Central memory CD8-positive, alpha-beta T cell (primary cell): ENCODE data around the gene SLC35D3.
"Not testable (repeated sequence)": the region's sequence is repeated elsewhere in the genome, so short reads cannot be mapped to it uniquely, and the experiment has no call there.

Experiments
- ATAC-seq: fragments of 150-1000 bp; cut with Tn5 transposase; replicated peaks from 2 replicates; pipeline ENCODE4 v1.10.0; 2022; ENCODE audit warnings: mild to moderate bottlenecking, moderate FRiP score, moderate number of reproducible peaks; ENCODE audit not compliant: poor library complexity, severe bottlenecking; ENCODE audit errors: extremely low read depth
- DNase-seq, 2 donors: peaks; one replicate each; pipeline ENCODE4 v3.0.0; 2021; ENCODE audit warnings: low spot score in 2 of 2
- H3K27ac Mint-ChIP-seq: one replicate; pipeline ENCODE4 v1.8.0; 2022; ENCODE audit warnings: low read depth, mild to moderate bottlenecking, moderate library complexity, mixed read lengths
- H3K27me3 Mint-ChIP-seq: one replicate; pipeline ENCODE4 v1.8.0; 2022; ENCODE audit warnings: mixed read lengths
- H3K36me3 Mint-ChIP-seq: one replicate; pipeline ENCODE4 v1.8.0; 2022; ENCODE audit warnings: mild to moderate bottlenecking, moderate library complexity, mixed read lengths; ENCODE audit not compliant: insufficient read depth
- H3K4me1 Mint-ChIP-seq: one replicate; pipeline ENCODE4 v1.8.0; 2022; ENCODE audit warnings: mixed read lengths
- H3K4me3 Mint-ChIP-seq: one replicate; pipeline ENCODE4 v1.8.0; 2022; ENCODE audit warnings: mild to moderate bottlenecking, moderate library complexity, mixed read lengths
- H3K9me3 Mint-ChIP-seq: one replicate; pipeline ENCODE4 v1.8.0; 2022; ENCODE audit warnings: mixed read lengths

SLC35D3 gene, protein sequence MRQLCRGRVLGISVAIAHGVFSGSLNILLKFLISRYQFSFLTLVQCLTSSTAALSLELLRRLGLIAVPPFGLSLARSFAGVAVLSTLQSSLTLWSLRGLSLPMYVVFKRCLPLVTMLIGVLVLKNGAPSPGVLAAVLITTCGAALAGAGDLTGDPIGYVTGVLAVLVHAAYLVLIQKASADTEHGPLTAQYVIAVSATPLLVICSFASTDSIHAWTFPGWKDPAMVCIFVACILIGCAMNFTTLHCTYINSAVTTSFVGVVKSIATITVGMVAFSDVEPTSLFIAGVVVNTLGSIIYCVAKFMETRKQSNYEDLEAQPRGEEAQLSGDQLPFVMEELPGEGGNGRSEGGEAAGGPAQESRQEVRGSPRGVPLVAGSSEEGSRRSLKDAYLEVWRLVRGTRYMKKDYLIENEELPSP

DNA sequence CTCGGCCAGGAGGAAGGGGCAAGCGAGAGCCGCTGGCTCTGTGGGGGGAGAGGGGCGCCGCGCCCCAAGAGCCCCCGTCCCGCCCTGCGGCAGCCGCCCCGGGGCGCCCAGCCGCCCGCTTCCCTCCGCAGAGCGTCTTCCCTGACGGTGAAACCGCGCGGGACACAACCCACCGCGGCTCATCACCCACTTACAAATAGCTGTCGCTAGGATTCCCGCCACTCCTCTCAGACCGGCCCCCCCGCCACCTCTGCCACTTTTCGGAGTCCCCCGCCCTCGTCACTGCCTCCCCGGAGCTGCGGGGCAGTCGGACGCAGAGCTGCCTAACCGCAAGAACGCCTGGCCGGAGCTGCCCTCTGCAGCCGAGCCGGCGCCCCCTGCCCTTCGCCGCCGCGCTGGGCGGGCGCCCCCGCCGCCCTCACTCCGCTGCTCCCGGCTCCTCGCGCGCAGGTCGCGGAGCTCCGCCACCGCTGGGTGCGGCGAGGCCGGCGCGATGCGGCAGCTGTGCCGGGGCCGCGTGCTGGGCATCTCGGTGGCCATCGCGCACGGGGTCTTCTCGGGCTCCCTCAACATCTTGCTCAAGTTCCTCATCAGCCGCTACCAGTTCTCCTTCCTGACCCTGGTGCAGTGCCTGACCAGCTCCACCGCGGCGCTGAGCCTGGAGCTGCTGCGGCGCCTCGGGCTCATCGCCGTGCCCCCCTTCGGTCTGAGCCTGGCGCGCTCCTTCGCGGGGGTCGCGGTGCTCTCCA lies at the start of gene SLC35D3:
Gene SLC35D3 (plus strand): TSS at position 366 of the 749 bp plus-strand sequence. CDS start 128 bp downstream, at position 494.
- DNase-seq (peak in 1 of 2 donors; percentile 14), ATAC-seq (peak; percentile 39)
- peaks cover 3% of the 10 kb centered on the region for H3K36me3 Mint-ChIP-seq
- H3K27me3 Mint-ChIP-seq, result peaks cover 75% of the 10 kb centered on the region
- H3K4me3 Mint-ChIP-seq, result peak within 1 kb of the TSS; percentile 82
- peaks cover 32% of the 10 kb centered on the region for H3K4me1 Mint-ChIP-seq
- H3K9me3 Mint-ChIP-seq, result no peaks in the 10 kb centered on the region
- H3K27ac Mint-ChIP-seq, result no peak within 1 kb of the TSS

- peaks cover 5% of the 10 kb centered on the region for H3K4me1 Mint-ChIP-seq
- DNase-seq, result no peak
- no peaks in the 10 kb centered on the region for H3K27me3 Mint-ChIP-seq
- H3K4me3 Mint-ChIP-seq, result no peak overlapping the region
- H3K9me3 Mint-ChIP-seq, result no peaks in the 10 kb centered on the region
- no peak overlapping the region for H3K27ac Mint-ChIP-seq
- peaks cover 8% of the 10 kb centered on the region for H3K36me3 Mint-ChIP-seq
- no peak for ATAC-seq
Observed at GRCh38 chr6:136873748-136874147, 48.4 kb upstream of the SLC35D3 start.

GRCh38 chr6:136876469-136876868 lies 45.6 kb upstream of the SLC35D3 start:
- H3K36me3 Mint-ChIP-seq, H3K9me3 Mint-ChIP-seq: not testable (repeated sequence)
- peaks cover 16% of the 10 kb centered on the region for H3K4me1 Mint-ChIP-seq

GRCh38 chr6:136880748-136881460 lies 41.2 kb upstream of the SLC35D3 start:
- Mint-ChIP-seq H3K9me3 (no peaks in the 10 kb centered on the region), H3K36me3 (peaks cover 1% of the 10 kb centered on the region), H3K27ac (no peak overlapping the region), H3K4me1 (peaks cover 16% of the 10 kb centered on the region), H3K27me3 (no peaks in the 10 kb centered on the region), H3K4me3 (no peak overlapping the region)
- DNase-seq, result no peak
- ATAC-seq, result no peak

More at GRCh38 chr6:136876469-136876868, 45.6 kb upstream of the SLC35D3 start:
- H3K27me3 Mint-ChIP-seq, H3K27ac Mint-ChIP-seq, DNase-seq, ATAC-seq, H3K4me3 Mint-ChIP-seq: not testable (repeated sequence)

GRCh38 chr6:136886091-136886490 lies 36.0 kb upstream of the SLC35D3 start:
- H3K27me3 Mint-ChIP-seq, result no peaks in the 10 kb centered on the region
- no peak overlapping the region for H3K4me3 Mint-ChIP-seq
- peaks cover 5% of the 10 kb centered on the region for H3K4me1 Mint-ChIP-seq
- no peak for DNase-seq
- no peaks in the 10 kb centered on the region for H3K36me3 Mint-ChIP-seq
- no peak for ATAC-seq
- no peak overlapping the region for H3K27ac Mint-ChIP-seq
- H3K9me3 Mint-ChIP-seq, result no peaks in the 10 kb centered on the region

DNA sequence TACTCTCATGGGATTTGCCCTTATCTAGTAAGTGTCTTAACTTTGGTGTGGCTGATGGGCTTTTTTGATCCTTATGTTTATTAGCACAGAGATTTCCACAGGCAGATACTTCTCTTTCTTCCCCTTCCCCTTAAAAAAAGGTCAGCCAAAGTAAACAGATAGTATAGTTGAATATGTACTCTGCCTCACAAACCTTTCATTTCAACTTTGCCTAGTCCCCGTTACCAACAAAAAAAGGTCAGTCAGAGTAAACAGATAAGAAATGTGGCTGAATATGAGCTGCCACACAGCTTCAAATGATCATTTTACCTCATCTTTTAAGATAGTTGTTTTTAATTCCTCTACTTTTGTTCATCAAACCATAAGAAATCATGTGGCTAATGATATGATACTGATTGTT lies 34.1 kb upstream of the SLC35D3 start:
- H3K36me3 Mint-ChIP-seq, result no peaks in the 10 kb centered on the region

GRCh38 chr6:136889271-136890193 lies 32.6 kb upstream of the SLC35D3 start:
- ATAC-seq (no peak), DNase-seq (no peak)
- no peak overlapping the region for H3K4me3 Mint-ChIP-seq
- H3K4me1 Mint-ChIP-seq, result peaks cover 5% of the 10 kb centered on the region
- H3K36me3 Mint-ChIP-seq, result no peaks in the 10 kb centered on the region
- H3K27me3 Mint-ChIP-seq, result no peaks in the 10 kb centered on the region
- H3K9me3 Mint-ChIP-seq, result no peaks in the 10 kb centered on the region
- H3K27ac Mint-ChIP-seq, result no peak overlapping the region

More for the DNA sequence above, 34.1 kb upstream of the SLC35D3 start:
- DNase-seq (no peak), ATAC-seq (no peak)
- H3K4me3 Mint-ChIP-seq, result no peak overlapping the region
- H3K27ac Mint-ChIP-seq, result no peak overlapping the region
- H3K27me3 Mint-ChIP-seq, result no peaks in the 10 kb centered on the region
- no peaks in the 10 kb centered on the region for H3K9me3 Mint-ChIP-seq
- H3K4me1 Mint-ChIP-seq, result peaks cover 5% of the 10 kb centered on the region

DNA sequence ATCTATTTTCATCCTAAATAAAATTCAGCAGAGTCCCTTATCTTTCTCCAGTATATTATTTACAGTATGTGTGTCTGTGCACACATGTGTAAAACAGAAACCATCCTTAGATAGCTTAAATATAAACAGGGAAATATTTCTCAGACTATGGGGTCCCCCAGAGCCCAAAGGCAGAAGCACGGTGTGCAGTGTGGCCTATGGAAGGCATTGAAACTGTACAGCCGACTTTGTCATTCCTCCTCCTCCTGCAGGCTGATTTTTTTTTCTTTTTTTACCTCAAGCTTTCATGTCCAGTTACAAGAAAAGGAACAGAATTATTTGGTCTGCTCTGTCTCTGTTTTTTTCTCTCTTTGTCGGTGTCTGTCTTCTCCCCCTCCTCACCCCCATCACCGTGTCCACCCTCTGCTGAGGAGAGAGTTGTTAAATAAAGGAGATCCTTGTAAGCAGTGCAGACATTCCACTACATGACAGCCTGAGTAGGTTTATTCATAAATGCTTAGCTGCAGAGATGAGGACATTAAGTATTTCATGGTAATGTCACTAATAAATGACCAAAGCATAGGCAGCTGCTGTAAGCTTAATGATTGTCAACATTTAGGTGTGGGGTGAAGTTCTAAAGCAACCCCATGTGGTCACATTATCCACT lies 31.8 kb upstream of the SLC35D3 start:
- Mint-ChIP-seq H3K4me3 (no peak overlapping the region), H3K9me3 (no peaks in the 10 kb centered on the region), H3K4me1 (peaks cover 5% of the 10 kb centered on the region), H3K27ac (no peak overlapping the region), H3K27me3 (no peaks in the 10 kb centered on the region), H3K36me3 (no peaks in the 10 kb centered on the region)
- no peak for ATAC-seq
- DNase-seq, result no peak

GRCh38 chr6:136890986-136891385 lies 31.1 kb upstream of the SLC35D3 start:
- Mint-ChIP-seq H3K36me3 (no peaks in the 10 kb centered on the region), H3K27me3 (no peaks in the 10 kb centered on the region), H3K9me3 (no peaks in the 10 kb centered on the region), H3K4me3 (no peak overlapping the region), H3K27ac (no peak overlapping the region), H3K4me1 (peaks cover 5% of the 10 kb centered on the region)
- DNase-seq (no peak), ATAC-seq (no peak)

DNA sequence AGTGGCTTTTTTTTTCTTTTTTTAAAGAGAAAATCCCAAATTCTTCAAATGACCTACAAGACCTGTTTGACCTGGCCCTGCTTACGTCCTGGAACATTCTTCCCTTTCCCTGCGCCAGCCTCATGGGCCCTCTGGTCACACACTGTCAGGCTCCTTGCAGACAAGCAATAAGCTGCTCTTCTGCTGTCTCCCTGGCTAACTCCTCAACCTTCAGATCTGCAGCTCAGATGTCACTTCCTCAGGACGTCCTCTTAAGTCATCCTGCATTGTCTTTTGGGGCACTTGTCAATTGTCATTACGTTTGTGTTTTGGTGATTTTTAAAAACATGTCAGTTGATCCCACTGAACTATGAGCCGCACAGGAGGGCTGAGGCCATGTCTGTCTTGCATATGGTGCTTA lies 28.9 kb upstream of the SLC35D3 start:
- Mint-ChIP-seq H3K9me3 (no peaks in the 10 kb centered on the region), H3K4me1 (peaks cover 5% of the 10 kb centered on the region), H3K4me3 (no peak overlapping the region), H3K36me3 (peaks cover under 1% of the 10 kb centered on the region), H3K27me3 (no peaks in the 10 kb centered on the region), H3K27ac (no peak overlapping the region)
- DNase-seq, result no peak
- ATAC-seq, result no peak

GRCh38 chr6:136895901-136896300 lies 26.2 kb upstream of the SLC35D3 start:
- no peak for ATAC-seq
- H3K4me3 Mint-ChIP-seq, result no peak overlapping the region
- H3K4me1 Mint-ChIP-seq, result no peaks in the 10 kb centered on the region
- H3K36me3 Mint-ChIP-seq, result peaks cover 10% of the 10 kb centered on the region
- no peak overlapping the region for H3K27ac Mint-ChIP-seq
- no peaks in the 10 kb centered on the region for H3K27me3 Mint-ChIP-seq
- no peak for DNase-seq
- H3K9me3 Mint-ChIP-seq, result no peaks in the 10 kb centered on the region
